Iris pigment epithelial cell (primary cell): ENCODE data around the gene SESN1.
A peak's percentile ranks its signal among the peaks of the same experiment; 100 is the strongest.
"Not testable (repeated sequence)": the region's sequence is repeated elsewhere in the genome, so short reads cannot be mapped to it uniquely, and the experiment has no call there.

Experiments used
- DNase-seq: peaks from one replicate; pipeline ENCODE4 v3.0.0-alpha.2; 2011; ENCODE audit warnings: low read depth

SESN1 gene

DNA sequence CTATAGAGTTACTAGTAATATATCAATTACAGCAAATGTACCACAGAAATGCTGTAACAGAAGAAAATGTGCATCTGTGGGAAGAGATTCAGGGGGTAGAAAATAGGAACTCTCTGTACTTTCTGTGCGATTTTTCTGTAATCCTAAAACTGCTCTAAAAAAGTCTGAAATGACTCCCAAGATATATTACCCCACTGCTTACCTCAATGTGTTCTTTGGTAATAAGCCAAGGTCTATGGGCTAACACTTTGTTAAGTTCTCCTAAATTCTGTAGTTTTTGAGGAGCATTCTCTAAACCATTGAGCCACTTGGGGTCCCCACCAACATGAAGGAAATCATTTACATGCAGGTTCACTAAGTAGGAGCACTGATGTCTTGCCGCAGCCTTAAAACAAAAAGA is 94.4 kb downstream of the SESN1 start:
- DNase-seq = peak; percentile 45

DNA sequence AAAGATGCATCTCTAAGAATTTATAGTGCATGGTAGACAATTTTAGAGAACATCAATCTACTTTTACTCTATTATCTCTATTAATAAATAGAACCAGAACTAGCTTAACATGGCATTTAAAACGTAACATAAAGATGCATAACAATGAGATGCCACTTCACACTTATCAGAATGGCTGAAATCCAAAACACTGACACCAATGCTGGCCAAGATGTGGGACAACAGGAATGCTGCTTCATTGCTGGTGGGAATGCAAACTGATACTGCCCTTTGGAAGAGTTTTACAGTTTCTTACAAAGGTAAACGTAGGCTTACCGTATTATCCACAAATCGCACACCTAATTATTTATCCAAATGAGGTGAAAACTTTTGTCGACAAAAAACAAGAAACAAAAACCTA is 95.2 kb downstream of the SESN1 start:
- no peak for DNase-seq

DNA sequence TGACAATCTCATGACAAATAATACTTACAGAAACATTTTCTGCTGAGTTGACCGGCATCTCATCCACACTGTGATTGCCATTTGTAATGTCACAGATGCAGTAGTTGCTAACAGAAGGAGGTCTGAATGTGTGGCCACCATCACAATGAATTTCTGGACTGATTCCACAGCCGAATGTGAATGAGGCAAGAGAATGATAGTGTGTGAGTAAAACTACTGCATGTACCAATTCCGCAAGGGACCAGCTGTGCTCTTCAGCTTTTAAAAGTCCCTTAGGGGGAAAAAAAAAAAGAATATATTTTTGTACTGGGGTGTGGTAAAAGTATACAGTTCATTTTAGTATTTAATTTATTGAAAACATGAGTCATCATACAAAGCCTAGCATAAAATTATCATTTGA is 96.2 kb downstream of the SESN1 start:
- DNase-seq = no peak

DNA sequence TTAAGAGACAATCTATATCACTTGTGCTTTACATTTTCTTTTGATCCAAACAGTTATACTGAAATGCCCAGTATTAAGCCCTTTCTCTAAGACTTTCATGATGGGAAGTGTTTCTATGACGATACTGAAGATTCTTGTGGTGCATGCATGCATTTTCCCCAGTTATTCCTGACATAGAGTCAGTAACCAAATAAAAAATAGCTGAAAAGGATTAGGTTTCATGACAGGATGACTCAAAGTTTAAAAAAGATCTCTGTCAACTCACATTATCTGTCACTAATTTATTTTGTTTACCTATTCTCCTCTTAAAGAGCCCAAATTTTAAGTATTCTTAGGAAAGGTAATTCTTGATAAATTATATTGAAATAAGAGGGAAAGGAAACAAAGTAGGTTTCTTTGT is 98.4 kb downstream of the SESN1 start:
- DNase-seq = no peak

DNA sequence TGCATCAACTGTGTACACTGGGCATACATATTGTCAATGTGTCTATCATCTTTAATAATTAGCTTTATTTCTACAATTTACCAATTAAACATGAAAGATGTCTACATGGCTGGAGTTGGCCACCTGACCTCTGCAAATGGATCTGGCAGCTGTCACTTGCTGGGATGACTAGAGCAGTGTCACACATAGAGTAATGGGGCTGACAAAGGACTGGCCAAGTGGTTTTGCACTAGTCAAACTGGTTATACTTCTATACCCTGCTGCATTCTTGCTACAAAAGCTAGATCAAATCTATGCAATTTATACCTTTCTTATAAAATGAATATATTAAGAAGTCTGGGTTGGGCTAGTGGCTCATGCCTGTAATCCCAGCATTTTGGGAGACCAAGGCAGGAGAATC is 99.3 kb downstream of the SESN1 start:
- DNase-seq = no peak

DNA sequence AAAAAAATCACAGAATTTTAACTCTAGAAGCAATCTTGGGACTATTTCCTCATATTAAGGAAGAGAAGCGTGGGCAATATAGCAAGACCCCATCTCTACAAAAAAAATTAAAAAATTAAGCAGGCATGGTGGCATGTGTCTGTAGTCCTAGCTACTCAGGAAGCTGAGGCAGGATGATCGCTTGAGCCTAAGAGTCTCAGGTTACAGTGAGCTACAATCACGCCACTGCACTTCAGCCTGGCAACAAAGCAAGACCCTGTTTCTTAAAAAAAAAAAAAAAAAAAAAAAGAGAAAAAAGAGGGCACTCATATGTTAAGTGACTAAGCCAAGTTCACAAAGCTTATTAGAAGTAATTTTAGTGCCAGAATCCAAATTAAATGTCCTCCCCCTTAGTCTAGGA is 100.8 kb downstream of the SESN1 start:
- DNase-seq = no peak

DNA sequence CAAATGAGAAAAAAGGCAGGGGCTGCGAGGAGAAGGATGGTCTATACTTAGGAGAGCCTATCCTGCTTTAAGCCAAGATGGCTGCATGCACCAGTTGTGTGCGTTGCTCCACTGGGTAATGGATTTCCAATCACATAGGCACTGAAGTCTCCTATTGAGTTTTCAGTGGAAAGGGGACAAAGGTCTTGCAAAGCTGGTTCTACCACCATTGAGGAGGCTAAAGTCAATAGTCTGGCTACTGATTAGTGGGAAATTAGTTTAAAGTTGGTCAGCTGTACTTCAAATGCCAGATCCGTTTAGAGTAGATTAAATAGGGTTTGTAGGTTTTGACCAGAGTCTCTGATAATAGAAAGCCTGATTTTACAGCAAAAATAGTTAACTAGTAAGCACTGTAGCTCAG is 104.9 kb downstream of the SESN1 start:
- DNase-seq = no peak

DNA sequence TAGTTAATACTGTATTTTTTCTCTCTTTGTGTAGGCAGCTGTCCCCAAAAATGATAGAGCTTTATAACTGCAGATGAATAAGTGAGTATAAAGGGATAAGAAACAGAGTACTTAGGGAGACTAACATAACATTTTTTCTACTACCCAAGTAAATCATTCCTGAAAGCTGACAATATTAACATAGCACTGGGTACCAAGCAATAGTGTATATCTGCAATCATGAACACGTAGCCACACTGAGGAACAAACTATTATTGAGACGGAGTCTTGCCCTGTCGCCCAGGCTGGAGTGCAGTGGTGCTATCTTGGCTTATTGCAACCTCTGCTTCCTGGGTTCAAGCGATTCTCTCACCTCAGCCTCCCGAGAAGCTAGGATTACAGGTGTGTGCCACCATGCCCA is 105.9 kb downstream of the SESN1 start:
- DNase-seq = no peak

DNA sequence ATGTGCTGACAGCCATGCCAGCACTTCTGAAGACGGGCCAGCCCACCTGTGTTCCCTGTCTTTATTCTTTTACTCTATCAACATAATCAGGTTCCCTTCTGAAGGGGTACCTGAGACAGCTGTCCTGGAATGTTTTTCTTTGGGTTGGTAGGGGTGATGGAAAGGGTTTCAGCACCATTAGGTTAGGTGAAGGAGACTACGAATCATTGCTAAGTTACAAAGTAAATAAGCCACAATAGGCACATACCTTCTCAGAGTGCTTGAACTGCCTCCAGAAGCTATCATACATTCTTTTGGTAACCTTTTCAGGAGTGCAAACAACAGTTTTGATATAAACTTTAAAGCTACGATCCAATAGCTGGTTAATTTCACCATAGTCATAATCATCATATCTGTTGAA is 106.3 kb downstream of the SESN1 start:
- no peak for DNase-seq

DNA sequence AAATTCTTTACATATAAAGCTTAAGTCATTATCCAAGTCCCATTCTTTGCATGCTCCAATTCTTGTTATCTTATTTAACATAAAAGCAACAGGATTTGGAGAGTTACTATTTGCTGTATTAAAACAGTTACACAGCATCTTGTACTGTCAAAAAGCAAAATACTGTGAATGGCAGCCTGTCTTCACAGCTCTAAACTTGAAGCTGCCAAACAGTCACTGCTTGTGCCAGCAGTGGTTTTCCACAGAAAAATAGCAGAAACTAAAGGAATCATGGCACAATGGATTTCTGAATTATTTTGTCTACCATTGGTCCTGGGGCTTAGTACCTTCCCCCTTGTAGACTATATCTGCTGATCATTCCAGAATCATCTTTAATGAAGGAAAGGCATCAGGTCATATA is 107.5 kb downstream of the SESN1 start:
- DNase-seq = no peak

DNA sequence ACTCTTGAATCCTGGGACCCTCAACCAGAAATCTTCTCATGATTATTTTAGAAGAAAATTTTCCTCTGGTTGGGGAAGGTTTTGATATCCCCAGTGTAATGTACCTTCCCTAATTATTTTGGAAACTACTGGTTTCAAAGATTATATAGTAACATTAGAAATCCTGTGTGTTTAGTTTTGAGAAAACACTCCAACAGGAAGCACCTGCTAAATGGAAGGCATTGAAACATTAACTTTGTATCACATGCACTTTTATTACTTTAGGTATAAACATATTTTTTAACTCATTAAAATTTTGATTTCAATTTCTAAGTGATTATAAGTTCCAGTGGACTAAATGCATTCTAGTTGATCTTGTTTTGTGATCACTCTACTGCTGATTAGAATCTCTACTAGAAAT is 109.3 kb downstream of the SESN1 start:
- no peak for DNase-seq

DNA sequence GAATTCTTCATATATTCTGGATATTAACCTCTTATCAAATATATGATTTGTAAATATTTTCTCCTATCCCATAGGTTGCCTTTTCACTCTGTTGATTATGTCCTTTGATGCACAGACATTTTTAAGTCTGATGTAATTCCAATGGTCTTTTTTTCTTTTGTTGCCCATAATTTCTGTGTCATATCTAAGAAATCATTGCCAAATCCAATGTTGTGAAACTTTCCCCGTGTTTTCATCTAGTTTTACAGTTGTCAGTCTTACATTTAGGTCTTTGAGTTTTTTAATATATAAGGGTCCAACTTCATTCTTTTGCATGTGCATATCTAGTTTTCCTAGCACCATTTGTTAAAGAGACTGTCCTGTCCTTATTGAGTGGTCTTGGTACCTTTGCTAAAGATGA is 111.5 kb downstream of the SESN1 start:
- peak; percentile 69 for DNase-seq

DNA sequence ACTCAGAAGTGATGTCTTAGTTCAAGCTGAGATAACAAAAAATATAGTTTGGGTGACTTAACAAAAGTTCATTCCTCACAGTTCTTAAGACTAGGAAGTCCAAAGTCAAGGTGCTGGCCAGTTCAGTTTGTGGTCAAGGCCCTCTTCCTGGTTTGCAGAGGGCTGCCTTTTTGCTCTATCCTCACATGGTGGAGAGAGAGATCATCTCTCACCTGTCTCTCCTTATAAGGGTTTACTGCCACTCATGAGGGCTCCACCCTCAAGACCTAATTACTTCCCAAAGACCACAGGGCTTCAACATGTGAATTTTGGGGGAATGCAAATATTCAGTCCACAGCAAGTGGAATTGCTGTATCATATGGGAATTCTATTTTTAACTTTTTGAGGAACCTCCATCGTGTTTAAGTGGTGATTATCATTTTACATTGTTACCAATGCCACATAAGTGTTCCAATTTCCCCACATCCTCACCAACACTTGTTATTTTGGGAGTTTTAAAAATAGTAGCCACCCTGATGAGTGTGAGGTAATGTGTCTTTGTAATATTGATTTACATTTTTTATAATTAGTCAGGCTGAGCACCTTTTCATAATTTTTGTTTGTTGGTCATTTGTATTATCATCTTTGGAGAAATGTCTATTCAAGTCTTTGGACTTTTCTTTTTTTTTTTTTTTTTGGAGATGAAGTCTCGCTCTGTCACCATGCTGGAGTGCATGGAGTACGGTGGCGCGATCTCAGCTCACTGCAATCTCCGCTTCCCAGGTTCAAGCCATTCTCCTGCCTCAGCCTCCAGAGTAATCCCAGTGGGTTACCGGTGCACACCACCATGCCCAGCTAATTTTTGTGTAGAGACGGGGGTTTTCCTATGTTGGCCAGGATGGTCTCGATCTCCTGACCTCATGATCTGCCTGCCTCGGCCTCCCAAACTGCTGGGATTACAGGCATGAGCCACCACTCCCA is 112.2 kb downstream of the SESN1 start:
- no peak for DNase-seq

DNA sequence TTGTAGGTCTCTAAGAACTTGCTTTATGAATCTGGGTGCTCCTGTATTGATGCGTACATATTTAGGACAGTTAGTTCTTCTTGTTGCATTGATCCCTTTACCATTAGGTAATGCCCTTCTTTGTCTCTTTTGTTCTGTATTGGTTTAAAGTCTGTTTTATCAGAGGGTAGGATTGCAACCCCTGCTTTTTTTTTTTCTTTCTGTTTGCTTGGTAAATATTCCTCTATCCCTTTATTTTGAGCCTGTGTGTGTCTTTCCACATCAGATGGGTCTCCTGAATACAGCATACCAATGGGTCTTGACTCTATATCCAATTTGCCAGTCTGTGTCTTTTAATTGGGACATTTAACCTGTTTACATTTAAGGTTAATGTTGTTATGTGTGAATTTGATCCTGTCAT is 116.0 kb downstream of the SESN1 start:
- not testable (repeated sequence) for DNase-seq

DNA sequence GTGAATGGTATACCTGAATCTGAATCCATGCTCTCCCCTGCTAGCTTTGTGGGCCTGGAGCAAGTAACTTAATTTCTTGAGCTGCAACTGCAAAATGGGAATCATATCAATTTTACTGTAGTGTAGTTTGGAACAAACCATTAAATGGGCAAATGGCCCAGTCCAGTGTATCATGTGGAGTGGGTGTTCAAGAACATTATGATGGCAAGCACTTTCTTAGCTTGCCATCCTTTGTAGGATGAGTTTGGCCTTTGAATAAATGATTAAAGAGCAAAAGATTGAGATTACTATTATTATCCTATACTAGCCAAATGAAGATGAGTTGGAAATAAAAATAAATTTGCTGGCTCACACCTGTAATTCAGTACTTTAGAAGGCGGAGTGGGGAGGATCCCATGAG is 120.4 kb downstream of the SESN1 start:
- DNase-seq = no peak

DNA sequence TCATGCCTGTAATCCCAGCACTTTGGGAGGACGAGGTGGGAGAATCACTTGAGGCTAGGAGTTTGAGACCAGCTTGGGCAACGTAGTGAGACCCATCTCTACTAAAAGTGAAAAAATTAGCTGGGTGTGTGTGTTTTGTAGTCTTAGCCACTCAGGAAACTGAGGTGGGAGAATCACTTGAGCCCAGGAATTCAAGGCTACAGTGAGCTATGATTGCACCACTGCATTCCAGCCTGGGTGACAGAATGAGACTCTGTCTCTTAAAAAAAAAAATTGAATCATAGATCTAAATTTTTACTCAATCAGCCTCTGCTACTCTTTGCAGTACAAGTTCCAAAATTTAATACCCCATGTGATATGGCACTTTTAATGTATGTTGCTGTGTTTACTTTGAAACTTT is 124.9 kb downstream of the SESN1 start:
- peak; percentile 47 for DNase-seq

DNA sequence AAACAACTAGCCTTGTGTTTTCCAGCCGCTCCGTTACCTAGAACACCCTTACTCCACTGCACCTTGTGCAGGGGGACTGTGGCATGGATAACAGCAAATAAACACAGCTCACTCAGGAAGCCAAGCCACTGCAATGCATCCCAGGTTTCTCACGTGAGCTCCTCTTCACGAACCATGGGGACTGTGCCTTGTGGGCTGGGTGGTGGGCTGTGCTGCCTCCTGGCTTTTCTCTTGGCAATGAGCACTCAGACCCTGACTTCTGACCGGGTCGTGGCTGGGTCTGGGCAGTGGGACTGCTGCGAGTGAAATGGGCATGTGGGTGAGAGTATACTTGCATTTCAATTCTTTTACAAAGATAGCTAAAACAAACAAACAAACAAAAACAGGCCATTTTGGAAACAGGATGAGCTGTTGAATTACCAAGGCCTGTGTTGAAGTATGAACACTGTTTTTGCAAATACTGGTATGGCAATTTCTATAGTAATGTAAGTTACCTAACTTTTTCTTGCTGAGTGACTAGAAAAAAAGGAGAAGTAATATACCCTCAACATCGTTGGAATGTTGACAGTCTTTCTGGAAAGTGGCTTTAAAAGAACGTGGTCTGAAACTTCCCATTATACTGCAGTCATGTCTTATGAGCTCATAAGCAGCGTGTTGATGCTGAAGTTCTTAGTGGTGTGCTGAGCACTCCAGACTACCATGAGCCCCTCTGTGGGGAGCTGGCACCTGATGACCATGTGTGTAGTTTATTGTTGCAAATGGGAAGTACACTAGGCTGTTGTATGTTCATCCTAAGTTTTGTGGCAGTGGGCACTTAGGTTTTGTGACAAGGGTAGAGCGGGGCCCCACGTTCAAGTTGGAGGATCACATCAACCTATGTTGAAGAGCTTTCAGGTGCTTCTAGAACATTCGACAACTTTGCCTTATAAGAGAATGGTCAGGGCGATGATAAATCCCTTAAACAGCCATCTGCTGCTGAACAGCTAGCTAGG is 126.0 kb downstream of the SESN1 start:
- no peak for DNase-seq

DNA sequence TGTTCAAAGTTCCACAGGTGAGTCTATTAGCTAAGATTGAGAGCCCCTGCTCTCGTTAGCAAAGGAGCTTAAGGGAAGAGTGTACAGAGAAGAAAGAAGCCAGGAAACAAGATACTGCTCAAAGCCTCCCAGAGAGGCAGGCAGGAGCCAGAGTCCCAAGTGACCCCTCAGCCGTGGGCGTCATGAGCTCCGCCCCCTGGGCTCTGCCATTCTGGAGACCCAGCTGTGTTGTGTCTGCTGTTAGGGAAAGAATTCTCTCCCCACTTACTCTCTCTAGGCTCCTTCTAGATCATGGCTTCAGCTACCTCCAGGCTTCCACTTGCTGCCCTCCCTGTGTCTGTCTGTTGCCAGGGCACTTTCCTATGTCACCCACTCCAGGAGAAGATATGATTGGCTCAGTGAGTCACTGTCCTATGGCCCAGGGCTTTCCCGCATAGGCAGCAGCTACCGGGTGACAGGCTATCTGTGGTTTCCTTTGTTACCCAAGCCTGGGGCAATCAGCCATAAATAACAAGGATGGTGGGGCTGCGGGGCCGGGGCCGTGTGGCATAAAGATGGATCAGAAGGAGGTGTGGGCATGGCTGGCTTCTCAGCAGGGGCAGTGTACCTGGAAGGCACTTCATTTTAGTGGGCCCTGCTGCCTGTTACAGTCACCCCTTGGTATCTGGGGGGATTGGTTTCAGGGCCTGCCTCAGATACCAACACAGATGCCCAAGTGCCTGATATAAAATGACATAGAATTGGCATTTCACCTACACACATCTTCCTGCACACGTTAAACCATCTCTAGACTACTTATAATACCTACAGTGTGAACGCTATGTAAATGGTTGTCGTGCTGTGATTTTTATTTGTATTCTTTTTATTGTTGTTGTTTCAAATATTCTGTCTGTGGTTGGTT is 127.5 kb downstream of the SESN1 start:
- DNase-seq = peak; percentile 58

DNA sequence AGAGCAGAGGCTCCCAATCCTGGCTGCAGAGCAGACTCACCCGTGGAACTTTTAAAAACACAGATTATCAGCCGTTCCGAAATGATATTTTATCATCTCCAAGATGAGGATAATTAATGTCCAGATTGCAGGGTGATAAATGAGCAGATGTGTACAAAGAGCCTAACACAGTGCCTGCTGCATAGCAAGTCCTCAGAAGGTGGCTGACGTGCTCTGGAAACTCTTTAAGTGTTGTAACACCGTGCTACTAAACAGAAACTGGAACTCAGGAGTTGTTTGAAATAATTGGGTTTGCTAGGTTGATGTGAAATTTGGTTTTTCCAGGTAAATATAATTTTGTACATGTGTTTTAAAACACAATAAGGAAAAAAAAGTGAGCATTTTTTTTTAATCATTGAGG is 128.4 kb downstream of the SESN1 start:
- no peak for DNase-seq

DNA sequence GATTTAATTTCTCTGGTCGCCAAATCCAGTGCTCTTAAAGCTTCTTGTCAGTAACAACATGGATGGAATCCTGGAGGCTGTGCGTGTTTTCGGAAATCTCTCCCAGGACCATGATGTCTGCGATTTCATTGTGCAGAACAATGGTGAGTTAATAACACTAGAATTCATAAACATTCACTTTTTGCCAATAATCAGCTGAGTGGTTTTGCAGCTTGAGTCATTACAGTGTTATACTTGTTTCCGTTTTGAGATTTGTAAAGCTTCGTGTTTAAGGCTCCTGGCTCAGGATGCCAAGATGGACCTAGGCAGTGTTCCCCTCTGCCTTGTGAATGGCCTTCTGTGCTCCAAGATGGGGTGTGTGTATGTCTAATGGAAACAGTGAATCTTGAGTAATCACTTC is 132.7 kb downstream of the SESN1 start:
- peak; percentile 92 for DNase-seq

DNA sequence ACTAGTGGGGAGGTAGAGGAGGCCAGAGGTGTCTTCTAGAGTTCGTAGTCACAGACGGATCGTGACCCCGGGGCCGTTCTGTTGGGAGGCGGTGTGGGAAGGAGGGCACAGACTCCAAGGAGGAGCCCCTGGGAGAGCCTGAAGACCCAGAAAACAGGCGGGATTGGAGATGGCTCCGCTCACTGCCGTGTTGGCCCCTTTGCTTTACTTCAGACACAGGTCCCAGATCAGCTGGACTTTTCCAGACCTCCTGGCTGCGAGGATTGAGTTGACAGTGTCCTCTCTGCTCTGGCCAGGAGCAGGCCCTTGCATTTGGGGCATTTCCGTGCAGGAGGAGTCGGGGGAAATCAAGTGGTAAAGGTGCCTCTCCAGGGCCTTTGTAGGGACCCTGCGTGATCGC is 133.6 kb downstream of the SESN1 start:
- DNase-seq = no peak

DNA sequence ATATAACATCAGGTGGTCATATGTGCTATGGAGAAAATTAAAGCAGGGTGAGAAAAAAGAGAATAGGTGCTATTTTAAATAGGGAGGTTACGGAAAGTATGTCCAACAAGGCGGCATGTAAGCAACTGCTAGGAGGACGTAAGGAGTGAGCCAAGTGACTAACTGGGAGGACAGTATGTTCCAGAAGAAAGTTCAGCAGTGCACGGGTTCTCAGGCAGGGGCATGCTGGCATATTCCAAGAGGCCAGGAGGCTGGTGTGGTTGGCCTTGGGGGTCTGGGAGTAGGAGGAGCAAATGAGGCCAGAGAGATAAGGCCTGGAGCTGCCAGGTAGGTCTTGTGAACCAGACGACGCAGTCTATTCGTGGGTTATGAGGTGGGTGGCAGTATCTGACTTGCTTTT is 134.0 kb downstream of the SESN1 start:
- DNase-seq = peak; percentile 74
